SK-N-SH (cell line): ENCODE measurements around the gene RAD51B. TPM values are rescaled to one million over a fixed set of nuclear protein-coding genes. Genes with fewer than 3 reads are reported as not detected.

Source experiments
- CTCF ChIA-PET: fragments of 300-600, 350-600 bp; formaldehyde crosslinking; extraction: SDS; loops from one replicate; lab custom pipeline; 2021; lab: Yijun Ruan, JAX
- POLR2A ChIA-PET: fragments of 350-600 bp; sonication (Branson Sonifier 250); formaldehyde crosslinking; extraction: SDS; loops from one replicate; lab custom pipeline; 2020; ENCODE audit warnings: antibody characterized with exemption, inconsistent platforms; lab: Yijun Ruan, JAX
- DNase-seq: peaks from one replicate; pipeline ENCODE4 v3.0.0; 2012
- H2AFZ ChIP-seq: fragments of 200-600 bp; sonication (generic); 2 replicates; pipeline ENCODE4 v1.8.1; 2016; ENCODE audit warnings: antibody characterized with exemption, mild to moderate bottlenecking, low read depth
- H3F3A ChIP-seq: fragments of 200-600 bp; sonication (generic); replicated peaks from 2 replicates; pipeline ENCODE3; 2016; ENCODE audit warnings: antibody characterized with exemption, mild to moderate bottlenecking; ENCODE audit not compliant: insufficient read depth
- H3K27ac ChIP-seq, 2 experiments: fragments of 200-500 bp in 1 of 2; fragments of 200-600 bp in 1 of 2; sonication (Bioruptor generic) in 1 of 2; sonication (generic), shearing (Covaris generic) in 1 of 2; 2 replicates each; pipeline versions ENCODE4 v1.5.1 to v1.6.1; 2014 to 2016; ENCODE audit warnings: low read depth in 2 of 2, inconsistent platforms in 1 of 2, low read length in 1 of 2, mild to moderate bottlenecking in 1 of 2, mixed read lengths in 1 of 2
- H3K27me3 ChIP-seq: fragments of 200-600 bp; sonication (generic), shearing (Covaris generic); 2 replicates; pipeline ENCODE4 v1.6.1; 2016; ENCODE audit warnings: mixed run types; ENCODE audit not compliant: insufficient read depth
- H3K36me3 ChIP-seq, 2 experiments: fragments of 200-500 bp in 1 of 2; fragments of 200-600 bp in 1 of 2; sonication (Bioruptor generic) in 1 of 2; sonication (generic) in 1 of 2; replicated peaks in 1 of 2; 2 replicates each; pipeline versions ENCODE3 to v1.5.1; 2014 to 2016; ENCODE audit warnings: low read length in 1 of 2, mild to moderate bottlenecking in 1 of 2; ENCODE audit not compliant: insufficient read depth in 2 of 2, control insufficient read depth in 1 of 2
- H3K4me1 ChIP-seq, 2 experiments: fragments of 200-500 bp in 1 of 2; fragments of 200-600 bp in 1 of 2; sonication (Bioruptor generic) in 1 of 2; sonication (generic), shearing (Covaris generic) in 1 of 2; 2 replicates each; pipeline versions ENCODE4 v1.5.1 to v1.6.1; 2014 to 2016; ENCODE audit warnings: low read depth in 1 of 2, low read length in 1 of 2, mixed run types in 1 of 2; ENCODE audit not compliant: insufficient read depth in 2 of 2, control insufficient read depth in 1 of 2
- H3K4me2 ChIP-seq: fragments of 200-600 bp; sonication (generic), shearing (Covaris generic); 2 replicates; pipeline ENCODE4 v1.6.1; 2017; ENCODE audit warnings: mixed run types
- H3K4me3 ChIP-seq, 2 experiments: fragments of 200-500 bp in 1 of 2; fragments of 200-600 bp in 1 of 2; sonication (Bioruptor generic) in 1 of 2; sonication (generic), shearing (Covaris generic) in 1 of 2; 2 replicates each; pipeline versions ENCODE4 v1.5.1 to v1.8.1; 2014 to 2016; ENCODE audit warnings: low read depth in 2 of 2, inconsistent platforms in 1 of 2, low read length in 1 of 2, mild to moderate bottlenecking in 1 of 2, mixed read lengths in 1 of 2, moderate library complexity in 1 of 2
- H3K79me2 ChIP-seq: fragments of 200-600 bp; sonication (generic); 2 replicates; pipeline ENCODE4 v1.8.1; 2017; ENCODE audit warnings: mild to moderate bottlenecking; ENCODE audit not compliant: insufficient read depth
- H3K9ac ChIP-seq: fragments of 200-600 bp; sonication (generic); 2 replicates; pipeline ENCODE4 v1.6.1; 2017; ENCODE audit warnings: mixed run types
- H3K9me2 ChIP-seq: fragments of 200-600 bp; sonication (generic); 2 replicates; pipeline ENCODE4 v1.6.1; 2017; ENCODE audit warnings: mixed run types
- H3K9me3 ChIP-seq: fragments of 200-600 bp; sonication (generic); 2 replicates; pipeline ENCODE4 v1.6.1; 2017; ENCODE audit warnings: mixed run types, mild to moderate bottlenecking, moderate library complexity
- H4K20me1 ChIP-seq: fragments of 200-600 bp; sonication (generic); 2 replicates; pipeline ENCODE4 v1.6.1; 2017; ENCODE audit warnings: mild to moderate bottlenecking, mixed run types; ENCODE audit not compliant: insufficient read depth
- EP300 ChIP-seq, 2 experiments: IDR thresholded peaks; 2 replicates each; pipeline versions ENCODE4 v1.4.0 to v1.6.1; 2012; ENCODE audit warnings: borderline replicate concordance in 1 of 2, low read depth in 1 of 2, low read length in 1 of 2
- FOSL2 ChIP-seq: IDR thresholded peaks from 2 replicates; pipeline ENCODE4 v1.4.0; 2012; ENCODE audit warnings: low read depth, mild to moderate bottlenecking, moderate library complexity, borderline replicate concordance
- FOXJ3 ChIP-seq: sonication (generic); formaldehyde crosslinking; IDR thresholded peaks from 2 replicates; pipeline ENCODE4 v1.5.1; 2020; ENCODE audit warnings: mild to moderate bottlenecking, missing genetic modification reagents
- FOXM1 ChIP-seq: IDR thresholded peaks from 2 replicates; pipeline ENCODE4 v1.4.0; 2012; ENCODE audit warnings: low read depth, mild to moderate bottlenecking
- GABPA ChIP-seq: IDR thresholded peaks from 2 replicates; pipeline ENCODE4 v1.4.0; 2012; ENCODE audit warnings: low read depth, mild to moderate bottlenecking
- JUND ChIP-seq: IDR thresholded peaks from 2 replicates; pipeline ENCODE4 v1.4.0; 2012
- MEF2A ChIP-seq: IDR thresholded peaks from 2 replicates; pipeline ENCODE4 v1.4.0; 2012; ENCODE audit warnings: low read depth, borderline replicate concordance
- MXI1 ChIP-seq: IDR thresholded peaks from 2 replicates; pipeline ENCODE4 v1.6.1; 2012; ENCODE audit warnings: mild to moderate bottlenecking, low read depth, low read length, improper control_type of control experiment
- PBX3 ChIP-seq: IDR thresholded peaks from 2 replicates; pipeline ENCODE4; 2012
- RAD21 ChIP-seq: IDR thresholded peaks from 2 replicates; pipeline ENCODE4 v1.6.1; 2012; ENCODE audit warnings: mild to moderate bottlenecking, low read length
- RCOR1 ChIP-seq: fragments of 150-350 bp; IDR thresholded peaks from 2 replicates; pipeline ENCODE4 v1.6.1; 2017; ENCODE audit warnings: antibody characterized with exemption, low read length
- REST ChIP-seq: IDR thresholded peaks from 2 replicates; pipeline ENCODE4 v1.6.1; 2012; ENCODE audit warnings: mild to moderate bottlenecking, low read depth, low read length, moderate library complexity
- RFX5 ChIP-seq: IDR thresholded peaks from 2 replicates; pipeline ENCODE4 v1.6.1; 2012; ENCODE audit warnings: mild to moderate bottlenecking, improper control_type of control experiment, low read length
- YY1 ChIP-seq: IDR thresholded peaks from 2 replicates; pipeline ENCODE4 v1.4.0; 2012; ENCODE audit warnings: low read depth, mild to moderate bottlenecking
- WGBS: methylation state at CpG from one replicate; pipeline ENCODE4 v1.1.6; 2017; ENCODE audit warnings: low lambda C conversion rate; 5-methylcytosine and 5-hydroxymethylcytosine counted together
- polyA plus RNA-seq, 3 experiments: library from polyadenylated mRNA; depleted of rRNA; stranded (reverse); fragments of >200 nt; gene quantifications; 2 replicates each; pipeline ENCODE4 v1.2.3, GENCODE V29; 2012
- TF ChIP-seq, protein P1 (sequence below): fragments of 150-350 bp; IDR thresholded peaks from 2 replicates; pipeline ENCODE4 v1.6.1; 2016; ENCODE audit warnings: mild to moderate bottlenecking, low read depth, low read length

Gene RAD51B
- polyA plus RNA-seq, 1 of the 3 experiments (the other 2 are of a cell fraction) = 6.0 TPM

- TF ChIP-seq REST = no peak
- no peak for TF ChIP-seq PBX3
- TF ChIP-seq JUND = no peak
- no peak for TF ChIP-seq EP300 (IDR thresholded peaks at IDR 0.05; ENCODE audit: borderline replicate concordance in 1 of 2, low read depth in 1 of 2, low read length in 1 of 2)
These were observed 907.9 kb downstream of the RAD51B start (continued) for GRCh38 chr14:68727315-68728047.

GRCh38 chr14:68728342-68729106, 908.9 kb downstream of the RAD51B start:
- H3K27ac ChIP-seq = no peak overlapping the region
- H3K9ac ChIP-seq = no peak overlapping the region
- CTCF ChIA-PET = interaction anchor here (1.8 kb wide), 1 partner anchor 10 kb away, joined by 4 read pairs; no protein-coding TSS in a partner anchor
- WGBS = 90% methylated on average over 10 of the region's 10 CpGs
- POLR2A ChIA-PET = no interaction called here
- H3K79me2 ChIP-seq = no peaks in the 10 kb centered on the region
- H4K20me1 ChIP-seq = no peaks in the 10 kb centered on the region
- H2AFZ ChIP-seq = no peak overlapping the region
- H3K9me3 ChIP-seq = no peaks in the 10 kb centered on the region
- H3K9me2 ChIP-seq = no peaks in the 10 kb centered on the region
- no peaks in the 10 kb centered on the region for H3F3A ChIP-seq
- no peak for TF ChIP-seq FOXJ3 (CRISPR knock-in tag)
- TF ChIP-seq RCOR1 = no peak
- TF ChIP-seq RAD21 = no peak
- TF ChIP-seq RFX5 = no peak
- H3K4me1 ChIP-seq = no peaks in the 10 kb centered on the region
- H3K36me3 ChIP-seq = no peaks in the 10 kb centered on the region
- DNase-seq = no peak
- no peak overlapping the region for H3K4me2 ChIP-seq
- no peaks in the 10 kb centered on the region for H3K27me3 ChIP-seq
- H3K4me3 ChIP-seq = no peak overlapping the region

DNA sequence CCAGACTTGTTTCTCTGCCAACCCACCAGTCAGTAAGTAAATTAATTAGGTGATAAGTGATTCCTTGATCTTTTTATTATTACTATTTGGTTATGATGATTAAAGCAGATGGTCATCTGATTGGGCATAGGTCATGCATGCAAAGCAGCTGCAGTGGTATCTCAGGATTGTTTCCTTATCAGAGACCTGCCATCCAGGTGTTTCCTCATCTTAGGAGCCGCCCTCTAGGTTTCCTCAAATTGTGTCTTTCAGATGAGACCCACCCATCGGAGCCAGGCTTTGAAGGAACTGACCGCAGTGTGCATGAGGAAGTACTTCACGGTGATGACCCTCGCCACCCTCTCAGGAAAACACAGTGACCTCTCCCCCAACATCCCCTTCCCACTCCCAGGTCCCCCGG, 910.0 kb downstream of the RAD51B start:
- no peak for DNase-seq
- Histone ChIP-seq H3K79me2 (no peaks in the 10 kb centered on the region), H3K4me2 (no peak overlapping the region), H3F3A (no peaks in the 10 kb centered on the region), H3K4me1 (0 out of 4 replicates have a peak, but pooled peaks cover 0 to 3% of the 10 kb centered on the region in 2 experiments), H3K9ac (no peak overlapping the region), H3K36me3 (no peaks in the 10 kb centered on the region), H4K20me1 (no peaks in the 10 kb centered on the region), H3K27me3 (no peaks in the 10 kb centered on the region), H3K9me3 (no peaks in the 10 kb centered on the region), H3K27ac (no peak overlapping the region), H3K9me2 (no peaks in the 10 kb centered on the region), H3K4me3 (no peak overlapping the region), H2AFZ (no peak overlapping the region)
- ChIA-PET POLR2A (no interaction called here), CTCF (no interaction called here)
- 100% methylated on average over 4 of the region's 6 CpGs for WGBS
- no peak for TF ChIP-seq PBX3
- no peak for TF ChIP-seq MXI1
- TF ChIP-seq FOSL2 = no peak
- no peak for TF ChIP-seq FOXM1
- no peak for TF ChIP-seq MEF2A
- TF ChIP-seq GABPA = no peak
- no peak for TF ChIP-seq RAD21
- no peak for TF ChIP-seq YY1
- TF ChIP-seq, protein P1, sequence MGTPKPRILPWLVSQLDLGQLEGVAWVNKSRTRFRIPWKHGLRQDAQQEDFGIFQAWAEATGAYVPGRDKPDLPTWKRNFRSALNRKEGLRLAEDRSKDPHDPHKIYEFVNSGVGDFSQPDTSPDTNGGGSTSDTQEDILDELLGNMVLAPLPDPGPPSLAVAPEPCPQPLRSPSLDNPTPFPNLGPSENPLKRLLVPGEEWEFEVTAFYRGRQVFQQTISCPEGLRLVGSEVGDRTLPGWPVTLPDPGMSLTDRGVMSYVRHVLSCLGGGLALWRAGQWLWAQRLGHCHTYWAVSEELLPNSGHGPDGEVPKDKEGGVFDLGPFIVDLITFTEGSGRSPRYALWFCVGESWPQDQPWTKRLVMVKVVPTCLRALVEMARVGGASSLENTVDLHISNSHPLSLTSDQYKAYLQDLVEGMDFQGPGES = no peak
- TF ChIP-seq FOXJ3 (CRISPR knock-in tag) = no peak
